Hematopoietic multipotent progenitor cell treated with erythropoietin and hydrocortisone succinate and interleukin-3 and kit ligand, for 6 days (in vitro differentiated cells): ENCODE data around the gene CES2.
"Not testable (repeated sequence)": the region's sequence is repeated elsewhere in the genome, so short reads cannot be mapped to it uniquely, and the experiment has no call there.

Experiments used
- DNase-seq: peaks from one replicate; pipeline ENCODE4 v3.0.0-alpha.2; 2015

Gene CES2

GRCh38 chr16:66935314-66936011 is at the start of gene CES2:
Gene CES2 (plus strand): TSS chr16:66935516. CDS start chr16:66935636, 120 bp downstream.
- no peak for DNase-seq

- DNase-seq: no peak
These were observed 49.0 kb upstream of the CES2 start for GRCh38 chr16:66886321-66886720.

DNA sequence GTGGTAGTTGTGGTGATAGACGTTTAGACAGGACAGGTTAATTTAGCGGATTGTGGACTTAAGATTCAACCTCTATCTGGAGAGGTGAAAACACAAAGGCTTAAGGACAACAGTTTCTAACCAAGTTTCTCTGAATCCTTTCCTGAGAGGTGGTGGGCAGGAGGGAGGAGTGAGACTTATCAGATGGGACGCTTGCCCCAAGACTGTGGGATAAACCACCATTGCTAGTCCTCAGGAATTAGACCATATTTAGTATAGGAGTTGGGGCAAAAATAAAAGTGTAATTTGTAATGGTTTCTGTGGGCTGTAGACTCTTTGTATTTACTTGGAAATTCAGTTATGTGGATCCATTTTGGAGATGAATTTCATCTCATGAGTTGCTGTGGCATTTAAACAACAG is 48.4 kb upstream of the CES2 start:
- DNase-seq: peak; percentile 56

DNA sequence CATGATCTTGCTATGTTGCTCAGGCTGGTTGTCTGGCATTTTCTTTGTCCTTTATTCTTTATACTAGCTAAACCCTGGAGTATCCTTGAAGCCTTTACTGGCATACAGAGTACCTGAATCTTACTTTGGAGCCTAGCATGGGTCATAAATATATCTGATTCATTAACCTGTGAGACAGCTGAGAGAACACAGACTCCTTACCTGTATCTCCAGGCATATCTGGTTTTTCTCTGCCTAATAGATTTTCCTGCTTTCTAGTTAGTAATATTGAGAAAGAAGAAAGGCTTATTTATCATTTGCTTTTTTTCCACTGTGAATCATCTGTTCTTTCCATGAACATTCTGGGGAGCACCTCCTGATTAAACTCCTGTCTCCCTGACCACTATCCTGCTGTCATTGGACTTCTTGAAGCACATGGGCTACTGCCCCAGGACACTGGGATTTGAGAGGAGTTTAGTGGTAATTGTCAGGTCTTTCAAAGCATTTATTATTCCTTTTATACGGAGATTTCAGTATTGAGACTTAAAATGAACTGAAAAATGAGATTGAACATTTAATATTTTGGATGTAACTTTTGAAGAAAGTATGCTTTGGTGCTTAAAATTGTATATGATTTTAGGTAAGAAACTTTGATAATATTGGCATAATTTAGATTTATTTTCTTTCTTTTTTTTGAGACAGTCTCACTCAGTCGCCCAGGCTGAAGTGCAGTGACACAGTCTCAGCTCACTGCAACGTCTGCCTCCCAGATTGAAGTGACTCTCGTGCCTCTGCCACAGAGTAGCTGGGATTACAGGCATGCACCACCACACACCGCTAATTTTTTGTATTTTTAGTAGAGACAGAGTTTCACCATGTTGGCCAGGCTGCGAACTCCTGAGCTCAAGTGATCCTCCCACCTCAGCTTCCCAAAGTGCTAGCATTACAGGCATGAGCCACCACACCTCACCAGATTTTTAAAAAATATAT is 46.4 kb upstream of the CES2 start:
- DNase-seq: no peak

- DNase-seq: no peak
These were observed 45.7 kb upstream of the CES2 start for GRCh38 chr16:66889622-66890021.

DNA sequence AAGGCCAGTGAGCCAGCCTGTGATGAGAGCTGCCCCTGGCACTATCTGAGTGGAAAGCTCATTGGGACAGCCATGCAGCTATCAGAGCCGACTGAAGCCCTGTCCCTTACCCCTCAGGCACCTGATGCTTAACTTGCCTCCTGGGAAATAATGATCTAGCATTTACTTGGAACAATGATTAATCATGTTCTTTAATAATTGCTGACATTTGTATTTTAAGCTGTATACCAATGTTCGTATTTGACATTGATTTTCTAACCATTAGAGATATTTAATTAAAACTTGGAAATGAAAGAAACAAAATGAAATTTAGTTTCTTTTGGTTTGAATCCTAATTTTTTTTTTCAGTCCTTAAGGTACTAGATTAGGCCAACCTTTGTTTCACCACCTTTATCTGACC is 44.5 kb upstream of the CES2 start:
- DNase-seq: no peak

DNA sequence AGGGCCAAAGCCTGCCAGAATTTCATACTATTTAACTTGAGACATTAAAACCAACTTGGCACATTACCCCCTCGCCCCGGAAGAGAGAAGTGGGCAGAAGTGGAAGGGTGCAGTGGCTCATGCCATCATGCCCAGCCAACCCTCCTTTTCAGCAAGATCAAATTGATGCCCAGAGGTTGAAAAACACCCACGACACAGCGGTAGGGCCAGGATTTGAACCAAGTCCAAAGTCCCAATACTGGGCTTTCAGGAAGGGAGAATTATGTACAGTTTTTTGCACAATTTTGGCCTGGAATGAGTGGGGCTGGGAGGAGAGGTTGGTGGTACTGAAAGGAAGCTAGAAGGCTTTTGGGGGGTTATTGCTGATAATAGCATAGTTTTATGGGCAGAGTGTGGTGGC is 44.0 kb upstream of the CES2 start:
- no peak for DNase-seq

DNA sequence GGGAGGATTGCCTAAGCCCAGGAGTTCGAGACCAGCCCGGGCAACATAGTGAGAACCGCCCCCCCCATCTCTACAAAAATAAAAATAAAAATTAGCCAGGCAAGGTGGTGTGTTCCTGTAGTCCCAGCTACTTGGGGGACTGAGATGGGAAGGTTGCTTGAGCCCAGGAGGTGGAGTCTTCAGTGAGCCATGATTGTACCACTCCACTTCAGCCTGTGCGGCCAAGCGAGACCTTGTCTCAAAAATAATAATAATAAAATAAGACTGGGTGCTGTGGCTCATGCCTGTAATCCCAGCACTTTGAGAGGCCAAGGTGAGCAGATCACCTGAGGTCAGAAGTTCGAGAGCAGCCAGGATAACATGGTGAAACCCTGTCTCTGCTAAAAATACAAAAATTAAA is 43.5 kb upstream of the CES2 start:
- no peak for DNase-seq

DNA sequence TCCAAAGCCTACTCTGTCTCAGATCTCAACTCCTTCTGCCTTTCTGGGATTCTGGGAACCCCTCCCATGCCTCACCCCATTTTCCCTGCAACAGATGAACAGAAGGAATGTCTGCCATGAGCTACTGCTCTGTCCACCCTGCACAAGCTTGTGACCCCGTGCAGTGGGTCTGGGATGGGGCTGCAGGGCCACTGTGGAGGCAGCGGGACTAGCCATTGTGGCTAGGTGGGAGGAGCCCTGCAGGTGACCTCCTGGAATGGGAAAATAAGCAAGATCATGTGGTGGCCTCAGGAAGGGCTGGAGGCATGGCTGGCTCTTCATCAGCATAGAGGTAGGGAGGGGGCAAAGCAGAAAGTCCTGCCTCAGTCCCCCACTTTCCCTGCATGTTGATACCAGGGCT is 41.3 kb upstream of the CES2 start:
- DNase-seq: no peak

DNA sequence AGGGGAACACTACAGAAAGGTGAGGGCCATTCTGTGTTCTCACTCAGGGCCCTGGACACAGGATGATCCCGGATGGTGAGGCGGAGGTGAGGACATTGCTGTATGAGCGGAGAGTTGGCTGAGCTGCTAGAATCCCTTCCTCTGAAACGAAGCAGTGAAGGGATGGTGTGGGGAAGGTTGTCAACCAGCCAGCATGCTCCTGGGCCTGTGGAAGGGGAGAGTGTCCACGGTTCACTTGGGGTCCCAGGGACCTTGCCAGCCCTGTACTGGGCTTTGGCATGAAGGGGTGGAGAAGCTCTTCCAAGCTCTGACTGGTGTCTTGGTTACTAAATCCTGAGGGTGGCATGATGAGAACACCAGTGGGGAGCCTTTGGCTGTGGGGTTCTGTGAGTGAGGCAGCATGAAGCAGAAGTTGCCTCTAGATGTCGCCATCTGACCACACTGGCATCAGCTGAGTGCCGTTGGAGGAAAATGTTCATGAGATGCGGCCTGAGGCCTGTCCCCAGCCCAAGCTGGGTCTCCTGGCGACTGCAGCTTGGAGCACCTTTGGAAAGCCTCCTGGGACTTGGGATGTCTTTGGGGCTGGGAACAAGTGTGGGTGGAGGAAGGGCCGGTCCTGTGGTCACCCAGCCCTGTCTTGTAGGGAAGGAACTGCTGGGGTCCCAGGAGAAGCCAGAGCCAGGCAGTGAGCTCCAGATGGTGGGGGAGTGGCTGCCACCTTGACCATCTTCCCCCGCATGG is 40.2 kb upstream of the CES2 start:
- DNase-seq: peak; percentile 92

- DNase-seq: no peak
These were observed 39.7 kb upstream of the CES2 start for GRCh38 chr16:66895689-66895979.

GRCh38 chr16:66895999-66896398 is 39.3 kb upstream of the CES2 start:
- DNase-seq: no peak

DNA sequence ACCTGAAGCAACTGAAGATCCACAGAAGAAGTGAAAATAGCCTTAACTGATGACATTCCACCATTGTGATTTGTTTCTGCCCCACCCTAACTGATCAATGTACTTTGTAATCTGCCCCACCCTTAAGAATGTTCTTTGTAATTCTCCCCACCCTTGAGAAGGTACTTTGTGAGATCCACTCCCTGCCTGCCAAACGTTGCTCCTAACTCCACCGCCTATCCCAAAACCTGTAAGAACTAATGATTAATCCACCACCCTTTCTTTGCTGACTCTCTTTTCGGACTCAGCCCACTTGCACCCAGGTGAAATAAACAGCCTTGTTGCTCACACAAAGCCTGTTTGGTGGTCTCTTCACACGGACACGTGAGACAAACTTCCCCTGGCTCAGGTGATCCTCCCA is 38.6 kb upstream of the CES2 start:
- not testable (repeated sequence) for DNase-seq

DNA sequence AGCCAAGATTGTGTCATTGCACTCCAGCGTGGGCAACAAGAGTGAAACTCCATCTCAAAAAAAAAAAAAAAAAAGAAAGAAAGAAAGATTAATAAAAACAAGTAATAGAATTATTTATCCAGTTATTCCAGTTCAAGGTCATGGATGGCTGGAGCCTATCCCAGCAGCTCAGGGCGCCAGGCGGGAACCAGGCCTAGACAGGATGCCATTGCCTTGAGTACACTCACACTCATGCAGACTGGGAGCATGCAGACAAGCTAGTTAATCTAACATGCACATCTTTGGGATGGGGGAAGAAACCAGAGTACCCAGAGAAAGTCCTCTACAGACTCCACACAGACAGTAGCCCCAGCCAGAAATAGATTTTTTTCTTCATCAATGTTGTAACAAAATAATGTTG is 37.1 kb upstream of the CES2 start:
- no peak for DNase-seq

DNA sequence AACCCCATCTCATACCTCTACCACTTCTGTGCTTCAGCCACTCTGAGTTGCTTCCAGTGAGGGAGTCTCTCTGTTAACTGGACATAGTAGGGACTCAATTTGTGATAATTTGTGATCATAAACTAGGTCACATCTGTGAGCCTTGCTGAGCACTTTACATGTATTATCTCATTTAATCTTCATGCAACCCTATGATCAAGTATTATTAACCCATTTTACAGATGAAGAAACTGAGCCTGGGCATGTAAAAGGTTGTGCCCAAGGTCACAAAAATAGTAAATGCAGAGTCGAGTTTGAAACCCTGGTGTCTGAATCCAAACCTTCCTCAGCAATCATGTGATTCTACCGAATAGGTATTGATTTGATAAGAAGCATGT is 36.4 kb upstream of the CES2 start:
- DNase-seq: no peak

DNA sequence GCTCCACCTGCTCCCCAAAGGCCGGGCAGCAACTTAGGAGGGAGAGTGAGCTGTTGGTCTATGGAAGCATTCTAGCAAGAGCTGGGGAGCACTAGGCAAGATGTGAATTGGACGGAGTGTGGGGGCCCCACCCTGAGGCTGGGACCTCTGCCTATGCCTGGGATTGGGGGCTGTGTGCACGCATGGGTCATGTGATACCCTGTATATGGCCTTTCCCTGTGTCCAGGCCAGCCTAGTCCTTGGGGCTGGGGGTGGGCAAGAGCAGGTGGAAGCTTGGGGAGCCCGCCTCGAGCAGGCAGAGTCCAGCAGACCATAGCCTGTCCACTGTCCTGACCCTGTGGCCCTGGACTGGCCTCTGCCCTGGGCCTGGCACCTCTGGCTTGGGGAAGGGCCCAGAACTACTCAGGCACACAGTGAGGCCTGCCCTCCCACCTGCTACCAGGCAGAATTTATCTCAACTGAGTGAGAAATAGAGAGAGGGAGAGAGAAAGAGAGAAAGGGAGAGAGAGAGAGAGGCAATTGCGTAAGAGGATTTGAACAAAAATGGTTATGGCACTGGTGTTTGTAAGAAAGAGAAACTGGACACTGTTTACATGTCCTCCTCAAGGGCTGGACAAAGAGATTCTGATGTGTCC is 35.9 kb upstream of the CES2 start:
- DNase-seq: peak; percentile 41

DNA sequence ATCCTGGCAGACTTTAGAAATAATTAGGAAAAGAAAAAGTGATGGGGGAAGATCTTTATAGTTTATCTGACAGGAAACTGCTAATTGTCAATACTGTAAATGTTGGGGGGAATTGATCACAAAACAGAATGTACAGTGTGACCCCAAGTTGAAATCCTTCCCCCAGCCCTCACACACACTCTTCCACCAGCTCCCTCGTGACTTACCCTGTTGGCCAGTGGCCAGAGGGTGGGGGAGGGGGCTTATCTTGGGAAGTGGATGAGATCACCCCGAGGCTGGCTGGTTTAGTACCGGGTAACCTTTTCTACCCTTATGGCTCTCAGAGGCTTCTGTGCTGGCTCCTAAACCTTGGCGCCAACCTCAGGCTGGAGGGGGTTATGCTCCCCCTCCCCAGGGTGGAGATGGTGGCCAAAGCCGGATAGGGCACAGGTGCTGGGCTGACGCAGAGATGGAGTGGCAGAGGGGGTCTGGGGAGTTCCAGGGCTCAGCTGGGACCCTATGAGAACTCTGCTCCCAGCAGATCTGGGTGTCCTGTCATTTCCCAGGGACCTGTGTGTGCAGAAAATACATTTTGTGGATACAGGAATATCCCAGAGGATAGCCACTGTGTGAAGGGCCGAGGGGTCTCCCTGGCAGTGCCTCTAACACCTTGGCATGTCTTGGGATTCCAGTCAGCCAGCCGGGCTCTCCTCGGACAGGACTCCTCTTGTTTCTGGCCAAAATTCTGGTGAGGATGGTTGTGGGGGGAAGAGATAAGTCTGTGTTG is 35.2 kb upstream of the CES2 start:
- peak; percentile 88 for DNase-seq

- DNase-seq: no peak
These were observed 34.4 kb upstream of the CES2 start for GRCh38 chr16:66900721-66901441.

DNA sequence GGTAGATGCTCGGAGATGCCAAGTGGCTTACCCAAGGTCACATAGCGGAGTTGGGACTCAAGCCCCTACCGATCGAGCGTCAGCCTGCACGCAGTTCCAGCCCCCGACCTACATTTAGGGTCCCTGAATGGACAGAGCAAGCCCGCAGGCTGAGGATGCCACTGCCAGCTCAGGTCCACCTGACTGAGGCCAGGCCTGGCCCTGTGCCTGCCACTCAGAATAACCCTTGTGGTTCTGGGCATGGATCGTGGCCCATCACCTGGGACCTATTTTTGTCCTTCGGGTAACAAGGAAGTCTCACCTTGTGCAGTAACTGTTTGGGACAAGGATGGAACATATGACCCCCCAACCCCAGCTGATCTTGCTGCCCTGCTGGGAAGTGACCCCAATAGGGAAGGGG is 33.7 kb upstream of the CES2 start:
- no peak for DNase-seq

DNA sequence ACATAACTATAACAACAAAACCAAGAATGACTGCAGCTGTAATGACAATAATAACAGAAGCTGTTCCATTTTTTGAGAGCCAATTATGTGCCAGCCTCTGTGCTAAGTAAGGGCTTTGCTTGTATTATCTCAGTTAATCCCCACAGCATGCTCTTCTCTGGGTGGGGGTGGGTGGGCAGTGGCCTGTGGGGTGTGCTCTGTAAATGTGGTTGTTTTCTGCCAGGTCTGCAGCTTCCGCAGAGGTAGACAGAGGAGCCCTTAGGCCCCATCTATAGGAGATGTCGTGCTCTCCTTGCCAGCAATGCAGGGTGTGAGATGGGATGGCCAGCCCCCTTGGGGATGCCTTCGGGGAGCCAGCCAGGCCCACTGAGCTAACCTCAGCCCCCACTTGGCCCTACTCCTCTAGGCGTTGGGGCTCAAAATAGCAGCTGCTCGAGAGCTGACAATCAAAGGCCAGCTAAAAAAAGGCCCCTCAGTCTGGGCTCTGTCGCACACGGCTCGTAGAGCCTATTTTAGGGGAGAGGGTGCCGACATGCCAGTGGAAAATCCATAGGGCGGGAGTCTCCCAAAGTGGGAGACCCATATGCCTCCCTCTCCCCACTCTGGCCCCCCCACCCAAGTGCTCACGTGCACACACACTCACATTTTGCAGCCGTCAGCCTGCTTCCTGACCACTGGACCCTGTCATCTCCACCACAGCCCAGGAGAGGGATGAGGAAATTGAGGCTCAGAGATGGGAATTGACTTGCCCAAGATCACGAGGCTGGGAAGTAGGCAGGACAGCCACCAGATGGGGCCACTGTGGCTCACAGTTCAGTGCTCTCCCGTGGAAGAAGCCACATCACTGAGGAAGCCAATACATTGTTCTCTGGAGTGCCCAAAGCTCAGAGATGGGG is 32.4 kb upstream of the CES2 start:
- no peak for DNase-seq
